ENCODE results near the gene PEX14.
"Not testable (repeated sequence)": the region's sequence is repeated elsewhere in the genome, so short reads cannot be mapped to it uniquely, and the experiment has no call there.

DNA sequence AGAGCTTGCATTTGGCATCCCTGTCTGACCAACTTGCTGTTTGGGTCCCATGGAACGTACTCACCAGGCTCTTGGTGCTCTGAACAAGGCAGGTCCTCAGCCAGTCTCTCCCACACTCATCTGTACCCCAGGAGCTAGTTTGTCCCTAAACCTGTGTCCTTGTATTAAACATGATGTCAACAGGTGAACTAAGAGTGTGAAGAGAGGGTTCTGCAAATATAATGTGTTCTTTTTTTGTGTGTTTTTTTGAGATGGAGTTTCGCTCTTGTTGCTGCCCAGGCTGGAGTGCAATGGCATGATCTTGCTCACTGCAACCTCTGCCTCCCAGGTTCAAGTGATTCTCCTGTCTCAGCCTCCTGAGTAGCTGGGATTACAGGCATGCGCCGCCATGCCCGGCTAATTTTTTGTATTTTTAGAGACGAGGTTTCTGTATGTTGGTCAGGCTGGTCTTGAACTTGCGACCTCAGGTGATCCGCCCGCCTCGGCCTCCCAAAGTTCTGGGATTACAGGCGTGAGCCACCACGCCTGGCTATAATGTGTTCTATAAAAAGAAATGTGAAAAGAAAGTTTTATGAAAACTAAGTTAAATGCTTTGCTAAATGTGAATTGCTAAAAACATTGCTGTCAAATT lies 31.4 kb downstream of the PEX14 start:
- TF ChIP-seq POLR2A, EP300, POLR2AphosphoS5 (IDR thresholded peaks at IDR 0.05): not testable (repeated sequence)
- TF ChIP-seq, protein P1, sequence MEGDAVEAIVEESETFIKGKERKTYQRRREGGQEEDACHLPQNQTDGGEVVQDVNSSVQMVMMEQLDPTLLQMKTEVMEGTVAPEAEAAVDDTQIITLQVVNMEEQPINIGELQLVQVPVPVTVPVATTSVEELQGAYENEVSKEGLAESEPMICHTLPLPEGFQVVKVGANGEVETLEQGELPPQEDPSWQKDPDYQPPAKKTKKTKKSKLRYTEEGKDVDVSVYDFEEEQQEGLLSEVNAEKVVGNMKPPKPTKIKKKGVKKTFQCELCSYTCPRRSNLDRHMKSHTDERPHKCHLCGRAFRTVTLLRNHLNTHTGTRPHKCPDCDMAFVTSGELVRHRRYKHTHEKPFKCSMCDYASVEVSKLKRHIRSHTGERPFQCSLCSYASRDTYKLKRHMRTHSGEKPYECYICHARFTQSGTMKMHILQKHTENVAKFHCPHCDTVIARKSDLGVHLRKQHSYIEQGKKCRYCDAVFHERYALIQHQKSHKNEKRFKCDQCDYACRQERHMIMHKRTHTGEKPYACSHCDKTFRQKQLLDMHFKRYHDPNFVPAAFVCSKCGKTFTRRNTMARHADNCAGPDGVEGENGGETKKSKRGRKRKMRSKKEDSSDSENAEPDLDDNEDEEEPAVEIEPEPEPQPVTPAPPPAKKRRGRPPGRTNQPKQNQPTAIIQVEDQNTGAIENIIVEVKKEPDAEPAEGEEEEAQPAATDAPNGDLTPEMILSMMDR (IDR thresholded peaks at IDR 0.05), result not testable (repeated sequence)
